T-helper 1 cell treated with Interleukin-12 subunit alpha and Interleukin-12 subunit beta and Interleukin-4 antibody, amounts not matched to agents 30 μg/mL and 1 μg/mL, for 36 hours (primary cell): Measurements from ENCODE around the gene PLB1.

ENCODE experiments used
- H3K27ac Mint-ChIP-seq: one replicate; pipeline ENCODE4 v1.8.0; 2021; ENCODE audit warnings: mild to moderate bottlenecking, mixed read lengths
- H3K27me3 Mint-ChIP-seq: one replicate; pipeline ENCODE4 v1.8.0; 2021; ENCODE audit warnings: low read depth, mixed read lengths
- H3K36me3 Mint-ChIP-seq: one replicate; pipeline ENCODE4 v1.8.0; 2021; ENCODE audit warnings: low read depth, mixed read lengths
- H3K4me1 Mint-ChIP-seq: one replicate; pipeline ENCODE4 v1.8.0; 2021; ENCODE audit warnings: low read depth, mixed read lengths
- H3K4me3 Mint-ChIP-seq: one replicate; pipeline ENCODE4 v1.8.0; 2021; ENCODE audit warnings: mild to moderate bottlenecking, moderate library complexity, mixed read lengths
- H3K9me3 Mint-ChIP-seq: one replicate; pipeline ENCODE4 v1.8.0; 2021; ENCODE audit warnings: mixed read lengths

The PLB1 gene

GRCh38 chr2:28637066-28638047 lies 141.5 kb downstream of the PLB1 start:
- Mint-ChIP-seq H3K4me1 (peaks cover 15% of the 10 kb centered on the region), H3K36me3 (peaks cover 4% of the 10 kb centered on the region), H3K27ac (no peak overlapping the region), H3K9me3 (no peaks in the 10 kb centered on the region), H3K4me3 (no peak overlapping the region), H3K27me3 (no peaks in the 10 kb centered on the region)

- no peak overlapping the region for H3K27ac Mint-ChIP-seq
- no peaks in the 10 kb centered on the region for H3K27me3 Mint-ChIP-seq
- peaks cover 4% of the 10 kb centered on the region for H3K36me3 Mint-ChIP-seq
- no peaks in the 10 kb centered on the region for H3K9me3 Mint-ChIP-seq
- H3K4me3 Mint-ChIP-seq = no peak overlapping the region
- peaks cover 15% of the 10 kb centered on the region for H3K4me1 Mint-ChIP-seq
These were observed 142.2 kb downstream of the PLB1 start for GRCh38 chr2:28638102-28638501.

- no peaks in the 10 kb centered on the region for H3K9me3 Mint-ChIP-seq
- H3K4me3 Mint-ChIP-seq = no peak overlapping the region
- H3K27ac Mint-ChIP-seq = peak overlapping the region; percentile 33
- H3K27me3 Mint-ChIP-seq = no peaks in the 10 kb centered on the region
- peaks cover 15% of the 10 kb centered on the region for H3K4me1 Mint-ChIP-seq
- H3K36me3 Mint-ChIP-seq = peaks cover 4% of the 10 kb centered on the region
These were observed 143.3 kb downstream of the PLB1 start for GRCh38 chr2:28639092-28639691.

- H3K9me3 Mint-ChIP-seq = no peaks in the 10 kb centered on the region
- peaks cover 15% of the 10 kb centered on the region for H3K4me1 Mint-ChIP-seq
- peak overlapping the region; percentile 37 for H3K27ac Mint-ChIP-seq
- H3K4me3 Mint-ChIP-seq = no peak overlapping the region
- H3K27me3 Mint-ChIP-seq = no peaks in the 10 kb centered on the region
- H3K36me3 Mint-ChIP-seq = peaks cover 4% of the 10 kb centered on the region
These were observed 144.0 kb downstream of the PLB1 start for GRCh38 chr2:28639836-28640235.

- Mint-ChIP-seq H3K36me3 (peaks cover 4% of the 10 kb centered on the region), H3K27me3 (no peaks in the 10 kb centered on the region), H3K4me1 (peaks cover 15% of the 10 kb centered on the region), H3K27ac (no peak overlapping the region), H3K4me3 (no peak overlapping the region), H3K9me3 (no peaks in the 10 kb centered on the region)
These were observed 144.5 kb downstream of the PLB1 start for GRCh38 chr2:28640260-28640907.

- Mint-ChIP-seq H3K27ac (no peak overlapping the region), H3K9me3 (no peaks in the 10 kb centered on the region), H3K4me1 (peaks cover 15% of the 10 kb centered on the region), H3K27me3 (no peaks in the 10 kb centered on the region), H3K36me3 (peaks cover 4% of the 10 kb centered on the region), H3K4me3 (no peak overlapping the region)
These were observed 145.0 kb downstream of the PLB1 start for GRCh38 chr2:28640908-28641300.

DNA sequence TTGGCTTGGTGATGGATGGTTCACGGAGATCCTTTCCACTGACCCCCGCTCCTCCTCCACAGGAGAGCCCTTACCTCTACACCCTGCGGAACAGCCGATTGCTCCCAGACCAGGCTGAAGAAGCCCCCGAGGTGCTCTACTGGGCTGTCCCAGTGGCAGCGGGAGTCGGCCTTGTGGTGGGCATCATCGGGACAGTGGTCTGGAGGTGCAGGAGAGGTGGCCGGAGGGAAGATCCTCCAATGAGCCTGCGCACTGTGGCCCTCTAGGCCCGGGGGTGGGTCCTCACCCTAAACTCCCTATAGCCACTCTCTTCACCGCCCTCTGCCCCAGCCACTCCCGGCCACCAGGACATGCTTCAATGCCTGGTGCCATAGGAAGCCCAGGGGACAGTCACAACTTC lies 146.9 kb downstream of the PLB1 start:
- H3K27ac Mint-ChIP-seq = no peak overlapping the region
- H3K4me3 Mint-ChIP-seq = no peak overlapping the region
- H3K27me3 Mint-ChIP-seq = no peaks in the 10 kb centered on the region
- H3K4me1 Mint-ChIP-seq = peaks cover 13% of the 10 kb centered on the region
- peaks cover 4% of the 10 kb centered on the region for H3K36me3 Mint-ChIP-seq
- no peaks in the 10 kb centered on the region for H3K9me3 Mint-ChIP-seq

DNA sequence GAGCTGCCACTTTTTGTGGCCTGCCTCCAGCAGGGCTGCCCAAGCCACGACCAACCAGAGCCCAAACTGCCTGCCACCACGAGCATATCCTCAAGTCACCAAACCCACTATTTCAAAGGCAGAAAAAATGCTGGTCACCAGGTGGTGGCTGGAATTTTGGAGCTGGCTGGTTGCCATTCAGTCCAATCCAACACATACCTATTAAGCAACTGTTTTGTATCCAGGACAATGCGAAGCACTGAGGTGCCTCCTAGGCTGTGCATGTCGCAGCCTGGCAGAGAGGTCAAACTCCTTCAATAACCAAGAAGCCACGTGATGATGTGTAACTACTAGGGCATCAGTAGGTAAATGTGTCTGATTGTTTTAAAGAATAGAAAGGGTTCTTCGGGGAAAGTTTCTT lies 147.5 kb downstream of the PLB1 start:
- H3K4me3 Mint-ChIP-seq = no peak overlapping the region
- no peak overlapping the region for H3K27ac Mint-ChIP-seq

GRCh38 chr2:28643911-28644334 lies 148.1 kb downstream of the PLB1 start:
- peaks cover 4% of the 10 kb centered on the region for H3K4me1 Mint-ChIP-seq
- H3K27ac Mint-ChIP-seq = no peak overlapping the region
- H3K9me3 Mint-ChIP-seq = no peaks in the 10 kb centered on the region
- no peak overlapping the region for H3K4me3 Mint-ChIP-seq
- H3K27me3 Mint-ChIP-seq = no peaks in the 10 kb centered on the region
- H3K36me3 Mint-ChIP-seq = no peaks in the 10 kb centered on the region

More for the DNA sequence above, 147.5 kb downstream of the PLB1 start:
- no peaks in the 10 kb centered on the region for H3K27me3 Mint-ChIP-seq
- no peaks in the 10 kb centered on the region for H3K9me3 Mint-ChIP-seq
- peaks cover 2% of the 10 kb centered on the region for H3K36me3 Mint-ChIP-seq
- H3K4me1 Mint-ChIP-seq = peaks cover 7% of the 10 kb centered on the region

- Mint-ChIP-seq H3K27ac (no peak overlapping the region), H3K4me1 (peaks cover 6% of the 10 kb centered on the region), H3K4me3 (no peak overlapping the region)
These were observed 148.9 kb downstream of the PLB1 start for GRCh38 chr2:28644760-28645159.

DNA sequence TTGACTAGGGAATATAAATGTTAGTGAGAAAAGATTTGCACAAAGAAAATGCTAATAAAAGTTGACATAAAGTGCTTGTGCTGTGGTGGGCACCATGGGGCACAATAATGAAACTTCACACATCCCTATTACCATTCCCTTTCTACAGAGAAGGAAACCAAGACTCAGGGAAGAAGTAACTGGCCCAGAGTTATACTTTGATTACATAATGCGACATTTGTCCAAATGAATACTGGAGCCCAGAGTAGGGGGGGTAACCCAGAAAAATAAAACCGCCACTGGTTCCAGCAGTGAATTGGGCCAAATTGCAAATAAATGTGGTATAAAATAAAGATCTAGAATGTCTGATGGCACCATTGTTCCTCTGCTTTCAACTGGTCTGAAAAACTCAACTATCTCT lies 149.7 kb downstream of the PLB1 start:
- Mint-ChIP-seq H3K4me3 (no peak overlapping the region), H3K9me3 (no peaks in the 10 kb centered on the region), H3K4me1 (peaks cover 8% of the 10 kb centered on the region), H3K27me3 (no peaks in the 10 kb centered on the region), H3K27ac (no peak overlapping the region), H3K36me3 (no peaks in the 10 kb centered on the region)

More at GRCh38 chr2:28644760-28645159, 148.9 kb downstream of the PLB1 start:
- Mint-ChIP-seq H3K27me3 (no peaks in the 10 kb centered on the region), H3K9me3 (no peaks in the 10 kb centered on the region), H3K36me3 (no peaks in the 10 kb centered on the region)

DNA sequence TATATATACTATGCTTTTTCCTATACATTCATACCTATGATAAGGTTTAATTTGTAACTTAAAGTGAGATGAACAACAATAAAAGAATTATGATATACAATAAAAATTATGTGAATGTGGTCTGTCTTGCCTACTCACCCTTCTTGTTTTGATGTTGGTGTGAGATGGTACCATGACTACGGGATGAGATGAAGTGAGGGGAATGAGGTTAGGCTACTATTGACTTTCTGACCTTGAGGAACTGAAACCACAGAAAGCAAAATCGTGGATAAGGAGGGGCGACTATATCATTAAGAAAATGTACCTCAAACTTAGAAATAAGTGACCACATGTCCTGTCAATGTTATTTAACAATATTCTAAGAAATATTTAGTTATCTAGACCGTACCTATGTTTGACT lies 151.8 kb downstream of the PLB1 start:
- H3K27me3 Mint-ChIP-seq = no peaks in the 10 kb centered on the region
- H3K9me3 Mint-ChIP-seq = no peaks in the 10 kb centered on the region
- no peak overlapping the region for H3K27ac Mint-ChIP-seq
- H3K36me3 Mint-ChIP-seq = no peaks in the 10 kb centered on the region
- H3K4me3 Mint-ChIP-seq = no peak overlapping the region
- H3K4me1 Mint-ChIP-seq = peaks cover 6% of the 10 kb centered on the region

DNA sequence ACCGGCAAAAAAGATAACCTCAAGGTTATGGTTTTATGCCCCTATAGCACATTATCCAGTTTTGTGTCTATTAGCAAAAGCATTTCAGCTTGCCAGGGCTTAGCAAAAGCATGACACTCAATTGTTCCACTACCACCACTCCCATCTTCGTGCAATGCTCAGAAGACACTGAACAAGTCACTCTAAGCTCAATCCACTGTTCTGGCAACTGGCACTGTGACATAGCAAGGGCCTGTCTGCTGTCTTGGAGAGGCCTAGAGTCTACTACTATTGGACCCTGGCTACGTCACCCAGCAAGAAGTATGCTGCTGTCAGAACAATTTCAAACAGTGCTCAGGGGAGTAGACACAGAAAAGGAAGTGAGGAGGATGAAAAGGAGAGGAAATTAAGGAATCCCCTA lies 152.3 kb downstream of the PLB1 start:
- Mint-ChIP-seq H3K27me3 (no peaks in the 10 kb centered on the region), H3K27ac (peak overlapping the region; percentile 64), H3K4me3 (no peak overlapping the region), H3K36me3 (no peaks in the 10 kb centered on the region), H3K4me1 (peaks cover 6% of the 10 kb centered on the region), H3K9me3 (no peaks in the 10 kb centered on the region)

DNA sequence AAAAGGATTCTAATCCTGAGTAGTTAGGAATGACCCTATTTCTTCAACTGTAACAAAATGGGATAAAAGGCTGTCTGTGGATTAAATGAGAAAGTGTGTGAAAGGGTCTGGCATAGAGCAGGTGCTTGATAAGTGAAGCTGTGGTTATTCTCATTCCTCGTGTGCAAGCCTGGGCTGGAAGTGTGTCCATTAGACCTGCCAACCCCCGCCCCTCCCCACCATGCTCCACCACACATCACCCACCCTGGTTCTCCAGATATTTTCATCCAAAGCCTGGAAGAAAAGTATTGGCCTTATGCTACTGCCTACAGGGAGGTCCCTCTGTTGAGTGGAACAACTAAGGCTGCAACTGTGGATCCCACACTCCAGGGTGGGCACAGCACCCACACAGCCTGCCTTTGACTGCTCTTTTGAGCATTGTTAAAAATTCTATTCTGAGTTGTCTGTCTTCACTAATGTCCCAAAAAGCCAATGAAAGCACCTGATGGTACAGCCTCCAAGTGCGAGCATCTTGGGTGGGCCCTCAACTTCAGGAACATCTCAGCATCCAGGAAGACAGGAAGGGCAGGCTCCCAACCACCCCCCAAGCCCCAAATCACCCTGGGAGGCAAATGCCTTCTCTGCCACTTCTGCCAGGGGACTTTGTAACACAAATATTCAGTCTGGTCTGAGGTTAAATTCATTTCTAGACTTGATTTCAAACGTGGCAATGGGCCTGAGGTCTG lies 153.0 kb downstream of the PLB1 start:
- Mint-ChIP-seq H3K27ac (no peak overlapping the region), H3K36me3 (no peaks in the 10 kb centered on the region), H3K4me3 (no peak overlapping the region), H3K4me1 (peaks cover 6% of the 10 kb centered on the region), H3K9me3 (no peaks in the 10 kb centered on the region), H3K27me3 (no peaks in the 10 kb centered on the region)
